Activated naive CD4-positive, alpha-beta T cell (primary cell): ENCODE data around the gene CALY.

ENCODE experiments used
- DNase-seq, 4 experiments: peaks; one replicate each; lab custom pipeline; 2025; lab: John Stamatoyannopoulos, UW

CALY gene

DNA sequence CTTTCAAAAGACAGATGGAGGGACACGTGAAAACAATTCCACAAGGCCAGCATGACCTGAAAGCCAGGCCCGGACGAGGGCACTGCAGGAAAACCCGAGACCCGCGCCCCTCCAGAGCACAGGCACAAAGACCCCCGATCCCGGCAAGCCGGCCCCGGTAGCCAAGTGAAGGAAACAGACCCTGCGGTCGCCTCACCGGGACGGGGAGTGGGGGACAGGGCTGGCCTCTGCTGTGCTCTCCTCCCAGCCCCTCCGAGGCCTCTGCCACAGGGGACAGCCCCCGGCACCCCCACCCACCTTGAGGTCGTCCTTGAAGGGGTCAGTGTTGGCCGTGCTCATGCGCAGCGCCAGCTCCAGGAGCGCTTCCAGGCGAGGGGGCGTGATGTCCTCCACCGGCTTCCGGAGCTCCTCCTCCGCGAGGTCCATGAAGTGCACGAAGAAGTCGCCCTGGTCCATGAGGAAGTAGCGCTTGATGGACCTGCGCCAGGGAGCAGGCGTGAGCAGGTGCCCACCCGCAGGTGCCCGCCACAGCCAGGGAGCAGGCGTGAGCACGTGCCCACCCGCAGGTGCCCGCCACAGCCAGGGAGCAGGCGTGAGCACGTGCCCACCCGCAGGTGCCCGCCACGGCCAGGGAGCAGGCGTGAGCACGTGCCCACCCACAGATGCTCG lies 48.7 kb downstream of the CALY start:
- DNase-seq: no peak

DNA sequence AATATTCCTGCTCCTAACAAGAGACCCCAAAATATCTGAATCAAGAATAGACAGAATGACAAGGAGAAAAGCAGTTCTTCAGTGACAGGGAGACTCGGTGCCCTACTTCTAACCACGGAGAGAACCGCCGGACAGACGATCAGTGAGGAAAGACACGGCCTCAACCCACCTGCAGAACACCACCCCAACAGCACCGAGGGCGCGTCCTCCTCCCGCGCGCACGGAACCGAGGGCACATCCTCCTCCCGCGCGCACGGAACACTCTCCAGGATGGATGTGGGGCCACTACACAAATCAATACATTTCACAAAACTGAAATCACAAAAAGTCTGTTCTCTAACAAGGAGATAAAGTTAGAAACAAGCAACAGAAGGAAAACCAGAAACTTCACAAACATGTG lies 50.3 kb downstream of the CALY start:
- DNase-seq: no peak

DNA sequence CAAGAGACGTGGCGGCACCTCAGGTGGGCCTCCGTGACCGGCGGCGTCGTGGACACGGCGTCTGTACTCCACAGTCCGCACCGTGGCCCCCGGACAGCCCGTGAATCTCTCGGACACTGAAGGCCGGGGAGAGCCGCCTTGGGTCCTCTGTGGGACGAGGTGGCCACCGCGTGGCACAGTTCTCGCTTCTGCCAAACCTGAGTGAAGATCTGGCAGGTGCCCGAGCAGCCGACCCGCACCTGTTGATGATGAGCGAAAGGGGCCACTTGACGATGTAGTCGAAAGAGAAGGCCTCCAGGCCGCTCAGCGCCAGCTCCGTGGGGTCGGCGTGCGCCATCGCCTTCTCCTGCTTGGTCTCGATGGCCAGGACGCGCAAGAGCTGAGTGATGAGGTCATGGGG lies 51.5 kb downstream of the CALY start:
- no peak for DNase-seq

DNA sequence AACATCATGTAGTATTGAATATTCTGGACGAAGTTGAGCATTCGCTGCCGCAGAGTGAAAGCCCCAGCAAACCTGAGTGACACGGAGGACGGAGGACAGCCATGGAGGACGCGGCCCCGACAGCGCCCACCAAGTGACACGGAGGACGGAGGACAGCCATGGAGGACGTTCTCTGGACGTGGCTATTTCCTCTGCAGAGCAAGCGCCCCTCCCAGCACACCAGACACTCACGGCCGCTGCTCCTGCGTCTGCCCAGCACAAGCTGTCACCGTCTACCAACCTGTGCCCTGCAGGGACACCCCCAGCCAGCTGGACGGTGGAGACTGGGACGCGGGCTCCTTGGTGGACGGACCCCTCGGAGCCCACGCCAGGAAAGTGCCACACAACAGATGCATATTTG lies 52.8 kb downstream of the CALY start:
- DNase-seq: no peak

DNA sequence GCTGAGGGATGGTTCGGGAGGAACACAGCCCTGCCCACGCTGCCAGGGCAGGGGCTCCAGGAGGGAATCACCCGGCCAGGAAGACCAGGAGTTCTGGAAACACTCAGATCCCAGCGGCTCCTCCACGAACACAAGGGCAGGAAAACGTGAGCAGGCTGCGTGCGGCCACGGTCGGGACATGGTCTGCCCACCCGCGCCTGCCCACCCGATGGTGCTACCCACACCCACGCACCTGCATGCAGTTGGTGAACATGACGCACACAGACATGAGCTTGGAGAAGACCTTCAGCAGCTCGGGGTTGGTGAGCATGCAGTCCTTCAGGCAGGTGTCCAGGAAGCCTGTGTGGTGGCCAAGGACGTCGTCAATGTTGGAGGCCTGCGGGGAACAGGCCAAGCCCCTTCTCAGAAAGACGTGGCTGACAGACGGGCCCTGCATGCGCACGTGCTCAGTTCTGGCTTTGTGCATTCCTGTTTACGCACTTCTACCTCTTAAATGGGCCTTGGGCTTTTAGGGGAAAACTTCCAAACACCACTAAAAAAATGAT lies 53.8 kb downstream of the CALY start:
- no peak for DNase-seq

DNA sequence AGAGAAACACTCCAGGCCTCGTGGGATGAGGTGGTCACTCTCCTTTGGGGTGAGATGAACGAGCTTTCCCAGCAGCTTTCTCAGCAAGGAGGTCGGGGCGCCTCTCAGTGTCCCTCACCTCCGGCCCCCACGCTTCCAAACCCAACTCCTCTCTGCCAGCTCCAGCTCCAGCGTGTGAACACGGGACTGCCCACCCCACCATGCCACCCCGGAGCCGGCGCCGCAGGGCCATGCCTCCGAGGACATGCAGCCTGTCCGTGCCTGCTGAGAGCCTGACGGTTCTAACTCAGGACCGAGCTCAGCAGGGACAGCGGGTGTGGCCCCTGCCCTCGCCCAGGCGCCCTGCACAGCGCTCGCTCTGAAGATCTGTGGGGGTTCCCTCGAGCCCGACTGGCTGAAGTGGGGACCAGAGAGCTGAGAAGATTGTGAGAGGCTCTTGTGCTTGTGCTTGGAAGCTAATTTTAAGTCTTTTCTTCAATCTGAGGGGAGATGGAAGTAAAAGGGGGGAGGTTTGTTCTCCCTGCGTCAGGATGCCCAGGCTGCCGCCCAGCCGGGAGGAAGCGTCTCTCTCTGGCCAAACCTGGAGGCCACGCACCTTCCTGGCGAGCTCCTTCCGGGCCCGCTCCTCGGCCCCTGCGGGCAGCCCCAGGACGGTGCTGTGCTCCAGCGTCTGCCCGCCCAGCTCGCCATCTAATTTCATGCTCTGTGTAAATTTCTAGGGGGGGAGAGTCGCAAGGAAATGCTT lies 54.9 kb downstream of the CALY start:
- DNase-seq: no peak

DNA sequence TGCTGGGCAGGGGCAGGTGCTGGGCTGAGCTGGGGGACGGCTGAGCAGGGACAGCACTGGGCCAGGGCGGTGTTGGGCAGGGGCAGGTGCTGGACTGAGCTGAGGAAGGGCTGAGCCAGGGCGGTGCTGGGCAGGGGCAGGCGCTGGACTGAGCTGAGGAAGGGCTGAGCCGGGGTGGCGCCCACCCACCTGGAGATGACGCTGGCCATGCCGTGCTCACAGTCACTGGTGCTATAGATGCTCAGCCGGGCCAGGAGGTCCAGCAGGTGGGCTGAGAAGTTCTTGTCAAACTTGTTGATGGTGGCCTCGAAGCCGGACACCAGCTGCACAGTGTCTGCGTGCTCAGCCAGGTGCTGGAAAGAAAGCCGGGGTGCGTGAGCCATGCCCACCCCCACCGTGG lies 55.6 kb downstream of the CALY start:
- DNase-seq: no peak

DNA sequence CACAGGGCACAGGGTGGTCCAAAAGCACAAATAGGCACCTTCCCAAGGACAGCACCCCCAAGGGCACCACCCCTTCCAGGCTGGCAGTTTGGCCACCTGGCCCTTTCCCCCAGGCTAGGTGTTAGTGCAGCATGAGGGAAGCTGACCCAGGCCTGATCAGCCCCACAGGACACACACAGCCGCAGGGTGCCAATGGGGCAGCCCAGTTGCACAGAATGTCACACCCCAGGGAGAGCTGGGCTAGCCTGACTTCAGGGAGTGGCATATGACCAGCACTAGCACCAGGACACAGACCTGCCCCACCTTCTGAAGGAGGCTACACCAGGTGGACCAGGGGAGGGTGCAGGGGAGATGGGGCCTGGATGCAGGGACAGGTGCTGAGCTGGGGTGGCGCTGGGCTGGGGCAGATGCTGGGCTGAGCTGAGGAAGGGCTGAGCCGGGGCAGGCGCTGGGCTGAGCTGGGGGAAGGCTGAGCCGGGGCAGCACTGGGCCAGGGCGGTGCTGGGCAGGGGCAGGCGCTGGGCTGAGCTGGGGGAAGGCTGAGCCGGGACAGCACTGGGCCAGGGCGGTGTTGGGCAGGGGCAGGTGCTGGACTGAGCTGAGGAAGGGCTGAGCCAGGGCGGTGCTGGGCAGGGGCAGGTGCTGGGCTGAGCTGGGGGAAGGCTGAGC lies 56.2 kb downstream of the CALY start:
- DNase-seq: no peak

DNA sequence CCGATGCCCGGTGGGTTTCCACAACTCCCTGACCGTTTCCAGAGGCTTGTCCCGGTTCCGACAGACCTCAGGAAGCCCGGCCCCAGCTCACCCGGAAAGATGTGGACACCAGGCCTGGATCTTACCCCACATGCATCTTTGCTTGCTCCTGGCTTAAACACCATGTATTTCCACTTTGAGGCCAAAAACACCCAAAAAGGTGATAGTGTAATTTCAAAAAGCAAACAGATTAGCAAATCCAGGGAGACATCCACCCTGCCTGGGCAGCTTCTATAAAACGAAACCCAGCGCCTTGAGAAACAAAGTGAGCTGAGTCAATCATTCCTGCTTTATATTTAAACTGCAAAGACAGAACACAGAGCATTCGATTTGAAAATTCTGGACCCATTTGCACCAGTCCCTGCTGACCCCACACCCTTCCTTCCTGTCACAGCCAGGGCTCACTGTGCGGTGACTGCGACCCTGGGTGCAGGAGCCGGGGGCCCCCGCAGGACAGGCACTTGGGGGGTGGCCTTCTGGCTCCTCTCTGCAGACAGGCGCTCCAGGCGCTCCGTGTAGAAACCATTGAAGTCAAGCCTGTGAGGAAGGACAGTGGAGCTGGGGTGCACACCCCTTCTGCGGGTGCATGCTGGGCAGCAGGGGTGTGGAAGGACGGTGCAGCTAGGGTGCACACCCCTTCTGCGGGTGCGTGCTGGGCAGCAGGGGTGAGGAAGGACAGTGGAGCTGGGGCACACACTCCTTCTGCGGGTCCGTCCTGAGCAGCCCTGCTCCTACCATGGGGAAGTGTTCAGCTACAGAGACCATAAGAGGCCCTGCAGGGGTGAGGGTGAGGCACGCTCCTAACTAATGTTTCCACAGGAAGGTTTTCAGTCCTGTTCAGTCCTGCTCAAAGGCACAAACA lies 57.1 kb downstream of the CALY start:
- DNase-seq: no peak

DNA sequence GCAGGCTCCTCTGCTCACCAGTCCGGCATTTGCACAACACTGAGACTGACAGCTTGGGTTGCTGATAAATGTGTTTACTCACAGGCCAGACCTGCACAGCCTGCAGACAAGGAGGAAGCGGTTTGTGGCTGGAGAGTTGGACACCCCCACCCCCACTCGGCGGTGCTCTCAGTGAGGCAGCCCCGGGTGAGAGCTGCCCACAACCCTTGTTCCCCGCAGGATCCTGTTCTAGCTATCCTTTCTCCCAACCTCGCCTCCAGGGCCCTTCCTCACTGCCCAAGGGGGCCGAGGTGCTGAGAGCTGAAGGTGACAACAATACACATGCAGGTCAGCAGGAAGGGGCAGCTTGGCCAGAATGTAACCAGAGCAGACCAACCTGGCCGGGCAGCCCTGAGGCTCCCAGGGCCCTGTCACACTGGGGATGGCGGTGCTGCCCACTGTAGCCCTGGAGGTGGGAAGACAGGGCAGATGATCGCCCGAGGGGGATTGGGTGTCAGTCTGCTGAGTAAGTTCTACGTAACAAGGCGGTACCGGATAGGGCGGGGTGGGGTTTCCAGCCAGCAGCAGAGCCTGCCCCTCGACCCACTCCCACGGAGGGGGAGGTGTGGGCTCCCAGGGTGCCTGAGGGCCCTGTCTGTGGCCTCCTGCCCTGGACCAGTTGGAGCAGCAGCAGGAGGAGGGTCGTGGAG lies 58.0 kb downstream of the CALY start:
- no peak for DNase-seq

DNA sequence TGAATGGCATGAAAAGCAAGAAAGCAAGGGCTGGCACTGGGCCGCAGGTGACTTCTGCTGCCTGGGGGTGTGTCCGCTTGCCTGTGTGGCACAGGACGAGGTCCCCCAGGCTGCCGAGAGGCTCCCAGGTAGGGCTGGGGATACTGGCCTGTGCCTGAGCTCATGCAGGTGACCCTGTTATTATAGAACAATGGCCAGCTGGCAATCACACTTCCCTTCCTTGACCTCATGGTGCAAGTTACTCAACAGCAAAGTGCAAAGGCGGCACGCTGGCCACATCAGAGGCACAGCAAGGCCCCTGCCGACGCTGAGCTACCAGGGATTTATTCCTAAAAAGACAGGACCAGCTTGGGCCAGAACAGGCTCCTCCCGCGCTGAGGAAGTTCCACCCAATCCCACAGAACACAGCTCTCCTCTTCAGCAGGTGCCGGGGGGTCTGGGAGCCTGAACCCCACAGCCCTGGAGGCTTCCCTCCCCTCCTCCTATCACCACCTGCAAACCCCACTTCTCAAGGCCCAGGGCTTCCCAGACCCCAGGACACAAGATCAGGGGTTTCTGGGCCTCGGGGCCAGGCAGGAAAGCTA lies 58.6 kb downstream of the CALY start:
- no peak for DNase-seq

DNA sequence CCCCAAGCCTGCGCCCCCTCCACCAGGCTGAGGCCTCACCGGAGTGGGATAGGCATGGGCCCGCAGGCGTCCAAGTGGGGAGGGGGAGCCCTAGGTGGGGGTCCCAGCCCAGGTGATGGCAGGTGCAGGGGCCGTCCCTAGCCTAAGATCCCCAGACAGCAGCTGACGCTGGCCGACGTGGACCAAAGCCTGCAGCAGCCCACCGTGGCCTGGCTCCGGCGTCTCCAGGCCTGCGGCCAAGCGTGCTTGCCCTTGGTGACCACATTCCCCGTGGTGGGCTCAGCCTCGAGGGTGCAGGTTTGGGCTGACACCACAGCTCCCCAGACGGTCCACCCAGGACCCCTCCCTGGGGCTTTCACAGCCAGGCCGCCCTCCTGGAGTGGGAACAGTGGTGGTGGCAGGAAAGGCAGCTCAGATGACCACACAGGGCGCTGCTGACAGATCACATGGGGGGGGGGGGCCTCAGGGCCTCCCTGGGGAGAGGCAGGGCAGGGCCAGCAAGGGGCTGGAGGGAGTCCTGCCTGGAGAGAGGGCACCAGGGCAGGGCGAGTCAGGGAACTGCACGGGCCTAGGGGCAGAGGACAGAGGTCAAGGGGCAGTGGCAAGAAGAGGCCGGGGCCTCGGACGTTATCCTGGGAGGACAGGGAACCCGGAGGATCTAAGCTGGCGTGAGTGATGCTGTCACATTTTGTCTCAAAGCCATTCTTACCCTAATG lies 59.3 kb downstream of the CALY start:
- no peak for DNase-seq

DNA sequence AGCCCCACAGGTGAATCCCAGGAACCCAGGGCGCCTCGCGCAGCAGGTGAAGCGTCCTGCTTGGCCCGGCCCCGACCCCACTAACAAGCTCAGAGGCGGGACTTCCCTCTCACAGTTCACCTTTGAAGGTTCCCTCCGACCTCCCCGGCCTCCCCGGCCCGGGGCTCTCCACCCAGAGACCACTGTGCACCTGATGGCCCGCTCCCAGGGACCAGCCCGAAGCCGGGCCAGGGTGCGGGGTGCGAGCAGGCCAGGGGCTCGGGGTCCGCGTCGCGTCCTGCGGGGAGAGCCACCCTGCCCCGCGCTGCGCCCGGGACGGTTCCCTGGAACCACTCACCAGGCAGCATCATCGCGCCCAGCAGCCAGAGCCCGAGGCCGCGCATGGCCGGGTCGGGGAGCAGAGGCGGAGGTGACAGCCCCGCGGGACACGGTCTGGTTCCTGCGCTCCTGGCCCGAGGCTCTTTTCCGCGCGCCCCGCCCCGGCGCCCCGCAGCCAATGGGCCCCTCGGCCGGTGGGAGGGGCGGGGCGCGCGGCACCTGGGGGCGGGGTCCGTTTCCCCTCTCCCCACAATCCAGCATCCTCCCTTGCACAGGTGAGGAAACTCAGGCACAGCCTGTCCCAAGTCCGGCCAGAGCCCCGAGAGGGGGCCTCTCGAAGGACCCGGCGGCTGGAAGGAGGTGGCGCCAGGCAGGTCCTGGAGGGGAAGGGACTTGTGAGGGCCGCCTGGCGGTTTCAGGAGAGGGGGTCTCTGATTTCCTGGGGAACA lies 60.1 kb downstream of the CALY start, which contains the start of gene ADAM8:
Gene ADAM8, minus strand, starts transcription at position 434 of the 767 bp plus-strand sequence. Its CDS starts 51 bp downstream, at position 383.
- peak in 2 of 4 experiments; percentile 28 to 65 for DNase-seq

DNA sequence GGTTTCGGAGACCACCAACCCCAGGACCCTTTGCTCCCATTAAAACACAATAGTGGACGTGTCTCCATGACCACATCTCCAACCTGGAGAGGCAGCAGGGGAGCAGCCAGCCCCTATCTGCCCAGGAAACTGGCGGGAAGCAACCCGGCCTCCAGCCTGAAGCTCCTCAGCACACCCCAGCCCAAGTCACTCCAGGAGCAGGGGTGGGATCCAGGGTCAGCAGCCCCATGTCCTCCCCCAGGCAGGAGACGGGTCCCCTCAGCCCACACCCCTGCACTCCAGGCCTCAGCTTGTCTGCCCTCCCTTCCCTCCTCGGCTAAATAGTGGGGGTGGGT lies 60.6 kb downstream of the CALY start:
- DNase-seq: no peak

DNA sequence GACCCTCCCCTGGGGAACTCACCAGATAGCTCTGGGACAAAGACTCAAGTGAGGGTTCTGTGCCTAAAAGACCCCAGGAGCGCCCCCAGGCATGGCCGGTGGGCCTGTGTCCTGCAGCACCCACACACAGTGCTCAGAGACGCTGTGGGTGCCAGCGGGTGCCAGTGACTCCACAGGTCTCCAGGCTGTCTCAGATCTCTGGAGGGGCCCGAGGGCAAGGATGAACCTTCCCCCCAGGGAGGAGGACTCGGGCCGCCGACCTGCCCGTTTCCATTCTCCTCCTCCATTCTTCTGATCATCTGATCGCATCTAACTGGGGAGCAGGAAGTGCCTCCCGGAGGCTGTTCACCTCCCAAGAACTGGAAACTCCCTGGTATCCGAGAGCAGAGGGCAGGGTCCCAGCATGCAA lies 61.0 kb downstream of the CALY start:
- DNase-seq: peak in 1 of 4 experiments; percentile 41

DNA sequence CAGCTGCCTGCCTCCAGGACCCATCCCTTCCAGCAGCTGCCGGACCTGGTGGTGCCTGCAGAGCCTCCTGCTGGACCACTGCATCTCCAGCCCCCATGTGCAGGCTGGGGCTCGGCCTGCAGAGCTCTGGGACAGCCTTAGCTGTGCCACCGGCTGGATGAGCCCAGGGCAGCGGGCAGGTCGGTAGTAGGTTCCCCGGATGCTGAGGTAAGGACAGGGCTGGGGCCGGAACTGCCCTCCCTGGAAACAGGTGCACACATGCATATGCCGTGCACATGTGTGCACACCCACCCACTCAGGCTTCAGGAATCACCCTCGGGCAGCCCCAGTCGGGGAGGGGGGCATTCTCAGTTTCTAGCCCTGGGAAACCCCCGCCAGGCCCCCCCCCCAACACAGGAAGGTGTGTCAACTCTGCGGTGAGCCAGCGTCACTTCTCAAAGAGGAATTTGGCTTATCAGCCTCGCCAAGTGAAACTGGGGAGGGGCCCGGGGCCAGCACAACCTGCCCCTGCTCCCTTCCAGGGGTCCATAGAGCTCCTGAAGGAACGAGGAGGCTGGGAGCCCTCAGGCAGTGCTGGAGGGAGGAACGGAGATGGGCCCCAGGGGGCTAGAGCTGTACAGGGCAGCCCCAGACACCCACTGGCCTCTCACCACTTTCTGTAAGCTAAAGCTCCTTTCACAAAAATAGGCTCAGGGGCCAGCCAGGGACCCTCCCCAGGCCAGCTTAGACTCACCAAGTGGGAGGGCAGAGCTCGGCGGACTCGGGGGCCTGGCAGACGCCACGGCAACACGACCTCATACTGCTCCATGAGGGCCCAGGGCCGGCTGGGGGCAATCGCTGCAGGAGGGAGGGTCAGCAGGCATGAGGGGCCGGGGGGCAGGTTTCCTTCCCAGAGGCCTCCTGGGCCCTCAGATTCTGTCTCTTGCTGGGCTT lies 61.7 kb downstream of the CALY start:
- DNase-seq: peak; percentile 43 to 70 (median 54)
